GM19372 (cell line): ENCODE measurements around the gene PGP.
"Not testable (repeated sequence)": the region's sequence is repeated elsewhere in the genome, so short reads cannot be mapped to it uniquely, and the experiment has no call there.

Source experiments
- ATAC-seq: cut with Tn5 transposase; IDR thresholded peaks from one replicate; pipeline ENCODE4 v1.9.1; 2021; ENCODE audit warnings: mild to moderate bottlenecking, low read depth, moderate library complexity; ENCODE audit not compliant: unreplicated experiment

The PGP gene

GRCh38 chr16:2214719-2214968 lies at the start of gene PGP:
TSS of gene PGP (minus strand) at chr16:2214840. CDS start at chr16:2214777, 63 bp downstream.
- peak; percentile 87 for ATAC-seq

GRCh38 chr16:2263026-2263425 lies 48.4 kb upstream of the PGP start:
- ATAC-seq = not testable (repeated sequence)

GRCh38 chr16:2260250-2260649 lies 45.6 kb upstream of the PGP start:
- no peak for ATAC-seq

GRCh38 chr16:2258530-2258929 lies 43.9 kb upstream of the PGP start:
- not testable (repeated sequence) for ATAC-seq

GRCh38 chr16:2257726-2258125 lies 43.1 kb upstream of the PGP start:
- ATAC-seq = no peak

- no peak for ATAC-seq
Observed at GRCh38 chr16:2256531-2257140, 42.0 kb upstream of the PGP start.

GRCh38 chr16:2253293-2253692 lies 38.7 kb upstream of the PGP start:
- ATAC-seq = no peak

GRCh38 chr16:2252806-2253148 lies 38.1 kb upstream of the PGP start:
- no peak for ATAC-seq

- ATAC-seq = peak; percentile 94
Observed at GRCh38 chr16:2251296-2252111, 36.9 kb upstream of the PGP start, which contains the start of gene ECI1. TSS of gene ECI1 (minus strand) at chr16:2251587. CDS start at chr16:2251566, 21 bp downstream.

- ATAC-seq = no peak
Observed at GRCh38 chr16:2250652-2251295, 36.1 kb upstream of the PGP start.

- ATAC-seq = no peak
Observed at GRCh38 chr16:2246301-2246885, 31.8 kb upstream of the PGP start.

GRCh38 chr16:2244926-2245795 lies 30.5 kb upstream of the PGP start:
- ATAC-seq = no peak

- no peak for ATAC-seq
Observed at GRCh38 chr16:2244301-2244700, 29.7 kb upstream of the PGP start.

GRCh38 chr16:2243781-2244180 lies 29.1 kb upstream of the PGP start:
- ATAC-seq = no peak

GRCh38 chr16:2243031-2243528 lies 28.4 kb upstream of the PGP start:
- no peak for ATAC-seq

GRCh38 chr16:2242598-2242997 lies 28.0 kb upstream of the PGP start:
- no peak for ATAC-seq

- ATAC-seq = not testable (repeated sequence)
Observed at GRCh38 chr16:2240331-2240730, 25.7 kb upstream of the PGP start.

- ATAC-seq = no peak
Observed at GRCh38 chr16:2238838-2239675, 24.4 kb upstream of the PGP start.

GRCh38 chr16:2238150-2238837 lies 23.7 kb upstream of the PGP start:
- ATAC-seq = no peak
